A172 (cell line): ENCODE results near the gene RELCH. TPM values are rescaled to one million over a fixed set of nuclear protein-coding genes. Genes with fewer than 3 reads are reported as not detected.

Experiments
- DNase-seq: peaks from one replicate; pipeline ENCODE4 v3.0.0-alpha.2; 2015; ENCODE audit warnings: low spot score
- total RNA-seq: library from RNA; depleted of rRNA; stranded (reverse); fragments of >200 nt; shearing (Covaris generic); gene quantifications from 2 replicates; pipeline ENCODE4 v1.2.3, GENCODE V29; 2014

RELCH gene
- total RNA-seq, 1 experiment from 2014 or later, result 13.0 TPM

DNA sequence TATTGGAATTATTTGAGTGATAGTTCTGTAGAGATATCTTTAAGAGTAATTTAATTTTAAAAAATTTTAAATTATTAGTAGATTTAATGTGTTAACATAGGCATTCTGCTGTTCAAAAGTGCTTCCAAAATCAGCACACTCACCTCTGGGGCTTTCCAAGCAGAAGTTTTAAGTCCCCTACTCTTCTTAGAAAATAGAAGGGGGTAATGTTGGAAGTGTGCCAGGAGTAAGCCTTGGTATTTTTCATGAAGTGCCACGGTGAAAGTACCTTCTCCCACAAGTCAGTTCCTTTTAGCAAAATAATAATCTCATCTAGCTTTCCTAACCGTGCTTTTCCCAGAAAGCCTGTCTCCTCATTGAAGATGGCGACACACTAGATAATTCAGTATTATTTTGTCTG lies 134.1 kb downstream of the RELCH start:
- DNase-seq, result no peak

DNA sequence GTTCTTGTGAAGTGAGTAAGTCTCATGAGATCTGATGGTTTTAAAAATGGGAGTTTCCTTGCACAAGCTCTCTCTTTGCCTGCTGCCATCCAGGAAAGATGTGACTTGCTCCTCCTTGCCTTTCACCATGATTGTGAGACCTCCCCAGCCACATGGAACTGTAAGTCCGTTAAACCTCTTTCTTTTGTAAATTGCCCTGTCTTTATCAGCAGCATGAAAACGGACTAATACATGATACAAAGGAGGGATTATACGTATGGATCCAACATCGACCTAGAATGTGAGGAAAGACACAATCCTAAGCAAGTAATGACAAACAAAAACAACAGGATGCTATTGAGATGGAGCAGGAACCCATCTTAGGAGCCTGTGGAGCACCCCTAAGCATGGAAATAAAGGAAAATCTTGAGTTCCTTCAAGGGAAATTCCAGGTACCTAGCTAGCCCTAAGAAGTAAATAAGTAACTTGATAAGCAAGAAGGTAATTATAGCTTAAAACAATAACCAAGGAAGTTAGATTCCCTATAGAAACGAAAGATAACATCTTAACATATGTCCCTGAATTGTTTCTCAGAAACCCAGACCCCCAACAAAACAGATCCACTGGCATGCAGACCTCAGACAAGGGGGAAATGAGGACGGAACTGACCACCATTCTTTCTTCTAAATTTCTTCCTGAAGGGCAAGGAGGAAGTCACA lies 136.6 kb downstream of the RELCH start:
- no peak for DNase-seq

DNA sequence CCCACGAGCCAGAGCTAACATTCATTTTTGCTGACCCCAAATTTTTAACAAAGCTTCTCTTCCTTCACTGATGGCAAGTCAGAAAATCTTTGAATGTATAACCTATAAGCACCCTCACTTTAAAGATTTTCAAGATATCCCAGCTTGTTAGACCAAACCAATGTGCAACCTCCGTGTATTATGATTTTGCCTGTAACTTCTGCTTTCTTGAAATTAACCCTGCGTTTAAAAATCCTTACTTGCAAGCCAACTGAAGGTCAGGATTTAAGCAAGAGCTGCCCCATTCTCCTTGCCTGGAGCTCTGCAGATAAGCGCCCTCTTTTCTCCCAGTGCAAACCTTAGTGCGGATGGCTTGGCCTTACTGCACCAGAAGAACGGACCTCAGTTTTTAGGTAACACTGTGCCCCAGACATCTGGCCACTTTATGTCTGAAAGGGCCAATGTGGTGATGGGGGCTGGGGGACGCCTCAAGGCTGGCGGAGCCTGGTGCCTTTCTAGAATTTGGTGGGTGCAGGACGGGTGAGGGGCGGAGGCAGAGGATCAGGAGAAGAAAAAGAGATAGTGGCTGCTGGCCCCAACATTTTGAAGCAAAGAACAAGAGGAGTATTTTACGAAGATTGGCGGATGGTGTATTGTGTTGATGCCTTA lies 137.2 kb downstream of the RELCH start:
- no peak for DNase-seq

DNA sequence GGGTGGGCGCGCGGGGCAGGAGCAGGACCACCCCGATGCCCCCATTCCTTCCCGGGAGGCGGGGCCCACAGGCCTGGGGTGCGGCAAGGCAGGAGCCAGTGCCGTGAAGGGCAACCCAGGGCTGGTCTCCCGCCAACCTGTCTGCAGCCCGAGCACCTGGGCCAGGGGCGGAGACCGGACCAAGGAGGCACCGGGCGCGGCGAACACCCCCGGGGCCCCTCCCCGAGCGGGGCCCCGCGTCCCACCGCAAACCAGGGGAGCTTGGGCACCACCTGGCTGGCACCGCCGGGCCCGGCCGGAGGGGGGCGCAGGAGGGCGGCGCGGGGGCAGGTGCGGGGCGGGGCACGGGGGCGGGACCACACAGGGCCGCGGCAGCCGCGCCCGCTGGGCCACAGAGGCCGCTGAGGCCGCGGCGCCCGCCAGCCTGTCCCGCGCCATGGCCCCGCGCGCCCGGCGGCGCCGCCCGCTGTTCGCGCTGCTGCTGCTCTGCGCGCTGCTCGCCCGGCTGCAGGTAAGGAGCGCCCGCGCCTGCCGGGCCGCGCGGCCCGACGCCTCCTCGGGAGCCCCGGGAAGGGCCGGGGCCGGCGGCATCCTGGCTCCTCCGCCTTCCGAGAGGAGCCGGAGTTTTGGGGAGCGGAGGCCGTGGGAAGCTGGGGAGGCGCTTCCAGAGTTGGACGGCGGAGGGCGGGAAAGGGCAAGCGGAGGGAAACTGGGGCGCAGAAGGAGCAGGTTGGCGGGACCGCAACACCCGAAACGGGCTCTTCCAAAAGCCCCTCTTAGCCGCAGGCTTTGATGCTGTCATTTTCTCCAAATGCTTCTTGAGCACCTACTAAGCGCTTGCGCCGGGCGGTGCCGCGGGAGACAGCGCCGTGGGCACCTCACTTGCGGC lies 138.1 kb downstream of the RELCH start, which contains the start of gene TNFRSF11A:
Gene TNFRSF11A, plus strand, starts transcription at position 394 of the 889 bp plus-strand sequence. Its CDS starts 43 bp downstream, at position 437.
- DNase-seq, result no peak

DNA sequence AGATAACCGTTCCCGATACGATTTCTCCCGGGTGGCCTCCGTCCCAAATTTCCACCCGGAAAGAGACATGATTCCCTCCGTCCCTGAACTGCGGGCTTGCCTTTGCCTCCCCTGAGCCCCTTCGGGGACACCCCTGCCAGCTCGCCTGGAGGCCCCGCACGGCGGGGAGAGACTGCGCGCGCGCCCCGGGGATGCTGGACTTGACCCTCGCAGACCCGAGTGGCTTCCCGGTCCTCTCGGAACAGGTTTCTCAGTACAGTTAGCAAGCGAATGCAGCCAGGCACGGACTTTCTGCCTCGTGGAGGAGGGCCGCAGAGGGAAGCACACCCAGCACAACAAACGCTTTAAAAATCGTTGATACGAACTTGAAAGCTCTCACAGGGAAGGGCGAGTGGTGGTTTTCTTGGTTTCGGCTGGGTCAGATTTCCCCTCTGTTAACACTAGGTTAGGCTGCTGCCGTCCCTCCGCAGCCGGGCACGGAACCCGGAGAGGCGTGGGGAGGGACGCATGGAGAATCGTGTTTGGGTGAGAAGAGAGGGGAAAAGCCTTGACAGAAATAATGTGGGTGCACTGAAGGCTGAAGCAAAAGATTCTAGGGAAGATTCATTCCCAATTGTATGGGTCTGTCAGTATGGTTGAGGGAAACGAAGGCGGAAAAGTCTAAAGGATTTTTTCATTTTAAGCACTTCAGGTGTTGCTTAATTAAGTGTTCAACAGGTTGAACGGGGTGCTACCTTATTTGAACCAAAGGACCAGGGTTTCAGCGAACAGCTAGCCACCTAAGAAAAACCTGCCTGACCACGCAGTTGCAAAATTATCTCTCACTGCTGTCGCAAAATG lies 139.0 kb downstream of the RELCH start:
- DNase-seq, result no peak

DNA sequence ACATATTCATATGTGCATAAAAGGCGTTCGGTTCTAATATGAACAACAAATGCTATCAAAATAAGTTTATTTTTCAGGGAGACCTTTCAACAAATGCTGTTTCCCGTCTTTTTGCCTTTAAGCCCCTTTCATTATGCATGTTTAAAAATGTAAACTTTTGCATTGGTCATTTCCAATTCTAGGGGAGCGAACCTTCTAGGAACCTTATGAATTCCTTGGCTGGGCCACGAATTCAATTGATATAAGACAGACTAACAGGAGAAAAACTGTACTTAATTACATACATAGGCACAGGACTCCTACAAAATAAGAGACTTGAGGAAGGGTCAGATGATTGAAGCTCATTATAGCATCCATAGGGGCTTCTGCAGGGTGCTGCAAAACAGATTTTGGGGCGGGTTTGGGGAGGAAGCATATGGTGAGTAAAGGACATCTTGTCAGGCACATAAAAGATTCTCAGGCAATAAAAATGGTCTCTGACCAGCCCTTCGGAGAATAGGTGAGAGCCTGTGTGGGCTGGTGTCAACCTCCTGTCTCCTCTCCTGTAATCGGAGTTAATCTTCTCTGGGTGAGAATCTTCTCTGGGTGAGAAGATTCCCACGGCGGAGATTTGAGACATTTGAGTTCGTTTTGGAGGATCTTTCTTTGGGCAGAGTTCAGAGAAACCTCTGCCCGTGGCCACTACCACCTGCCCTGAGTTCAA lies 139.7 kb downstream of the RELCH start:
- no peak for DNase-seq

DNA sequence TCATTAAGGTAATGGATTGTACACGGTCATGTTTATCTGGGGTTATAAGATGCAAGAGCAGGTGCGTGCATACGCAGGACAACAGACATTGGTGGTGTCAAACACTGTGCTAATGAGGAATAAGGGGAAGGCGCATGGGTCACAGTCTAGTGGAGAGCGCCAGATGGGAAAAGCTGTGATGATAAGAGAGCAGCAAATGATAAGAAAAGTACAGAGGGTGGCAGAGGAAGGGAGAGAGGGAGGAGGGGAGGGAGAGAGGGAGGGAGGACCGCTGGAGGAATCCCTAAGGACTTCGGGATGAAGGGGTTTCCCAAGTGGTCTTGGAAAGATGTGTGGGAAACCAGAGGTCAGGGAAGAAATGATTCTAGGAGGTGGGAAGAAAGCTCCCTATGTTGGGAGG lies 140.9 kb downstream of the RELCH start:
- no peak for DNase-seq

DNA sequence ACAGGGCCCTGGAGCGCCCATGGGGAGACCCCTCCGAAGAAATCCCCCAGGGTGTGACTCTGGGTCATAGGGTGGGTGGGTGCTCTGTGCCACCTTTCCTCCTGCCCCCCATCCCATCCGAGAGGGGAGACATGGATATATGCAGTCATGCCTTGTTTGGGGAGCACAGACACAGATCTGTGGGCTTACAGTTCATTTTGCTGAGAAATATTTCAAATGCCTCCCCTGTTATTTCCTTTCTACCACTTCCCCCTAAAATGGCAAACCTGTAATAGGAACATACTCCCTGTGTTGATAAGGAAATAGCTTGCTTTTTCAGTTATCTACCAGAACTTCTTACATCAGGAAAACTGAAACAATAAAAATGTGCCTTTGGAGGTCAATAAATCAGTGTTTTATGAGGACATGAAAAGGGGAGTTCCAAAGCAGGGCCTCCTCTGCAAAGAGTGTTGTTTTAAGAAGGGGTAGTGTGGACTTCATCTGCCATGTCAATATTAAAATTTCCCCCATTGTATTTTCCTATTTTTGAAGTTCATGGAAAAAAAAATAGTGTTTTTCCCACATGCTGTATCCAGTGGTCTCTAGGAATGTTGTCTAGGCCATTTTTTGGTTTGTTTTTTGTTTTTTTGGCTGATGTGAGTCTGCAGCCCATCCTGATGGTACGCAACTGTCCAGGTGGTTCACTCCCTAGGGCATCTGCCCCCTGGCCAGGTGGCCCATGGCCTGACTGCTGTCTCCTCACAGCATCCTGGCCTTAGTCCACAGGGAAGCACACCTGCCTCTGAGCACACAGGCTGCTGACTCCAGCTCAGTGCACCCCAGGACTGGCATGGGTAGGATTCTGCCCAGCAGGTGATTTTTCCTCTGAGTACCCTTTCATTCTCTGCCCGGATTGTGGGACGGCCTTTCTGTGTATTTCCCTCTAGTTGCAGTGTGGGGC lies 141.8 kb downstream of the RELCH start:
- DNase-seq, result no peak

DNA sequence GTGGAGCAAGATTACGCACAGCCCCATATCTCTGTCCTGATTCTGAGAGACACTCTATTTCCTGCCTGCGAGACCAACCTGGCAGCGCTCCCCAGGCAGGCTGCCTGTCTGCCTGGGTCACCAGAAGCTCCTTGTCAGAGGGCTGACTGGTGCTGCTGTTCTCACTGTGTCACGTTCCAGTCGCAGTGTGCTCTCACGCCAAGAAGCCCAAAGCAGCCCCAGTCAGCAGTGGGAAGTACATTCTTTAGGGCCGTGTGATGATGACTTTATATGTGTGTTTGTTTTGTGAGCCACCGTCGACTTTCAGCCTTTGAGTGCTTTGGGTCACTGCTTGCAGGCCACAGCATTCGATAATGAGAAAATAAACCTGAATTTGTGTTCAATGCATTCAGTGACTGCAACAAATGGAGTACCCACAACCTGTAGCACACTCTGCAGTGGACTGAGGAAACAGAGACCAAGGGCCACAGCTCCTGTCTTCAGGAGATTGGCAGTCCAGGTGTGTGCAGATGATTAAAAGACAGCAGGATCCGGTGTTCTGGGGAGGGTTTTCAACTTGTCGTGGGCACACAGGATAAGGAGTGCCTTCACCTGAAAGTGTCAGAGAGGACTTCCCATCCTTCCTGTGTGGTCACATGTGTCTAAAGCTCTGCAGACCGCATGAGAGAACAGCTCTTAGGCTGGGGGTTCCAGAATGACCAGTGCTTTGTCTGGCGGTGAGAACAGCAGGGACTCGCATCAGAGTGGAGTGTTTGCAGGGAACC lies 142.8 kb downstream of the RELCH start:
- DNase-seq, result peak; percentile 53

DNA sequence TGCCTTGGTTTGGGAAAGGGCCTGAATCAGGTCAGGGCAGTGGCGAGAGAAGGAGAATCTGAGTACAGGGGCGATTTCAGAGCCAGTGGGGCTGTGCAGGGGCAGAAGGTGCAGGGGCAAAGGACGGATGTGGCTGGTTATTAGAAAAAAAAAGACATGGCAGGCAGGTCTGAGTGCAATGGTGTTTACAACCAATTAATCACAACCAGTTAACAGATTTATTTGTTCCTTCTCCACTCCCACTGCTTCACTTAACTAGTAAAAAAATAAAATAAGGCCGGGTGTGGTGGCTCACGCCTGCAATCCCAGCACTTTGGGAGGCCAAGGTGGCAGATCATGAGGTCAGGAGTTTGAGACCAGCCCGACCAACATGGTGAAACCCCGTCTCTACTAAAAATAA lies 143.6 kb downstream of the RELCH start:
- no peak for DNase-seq

DNA sequence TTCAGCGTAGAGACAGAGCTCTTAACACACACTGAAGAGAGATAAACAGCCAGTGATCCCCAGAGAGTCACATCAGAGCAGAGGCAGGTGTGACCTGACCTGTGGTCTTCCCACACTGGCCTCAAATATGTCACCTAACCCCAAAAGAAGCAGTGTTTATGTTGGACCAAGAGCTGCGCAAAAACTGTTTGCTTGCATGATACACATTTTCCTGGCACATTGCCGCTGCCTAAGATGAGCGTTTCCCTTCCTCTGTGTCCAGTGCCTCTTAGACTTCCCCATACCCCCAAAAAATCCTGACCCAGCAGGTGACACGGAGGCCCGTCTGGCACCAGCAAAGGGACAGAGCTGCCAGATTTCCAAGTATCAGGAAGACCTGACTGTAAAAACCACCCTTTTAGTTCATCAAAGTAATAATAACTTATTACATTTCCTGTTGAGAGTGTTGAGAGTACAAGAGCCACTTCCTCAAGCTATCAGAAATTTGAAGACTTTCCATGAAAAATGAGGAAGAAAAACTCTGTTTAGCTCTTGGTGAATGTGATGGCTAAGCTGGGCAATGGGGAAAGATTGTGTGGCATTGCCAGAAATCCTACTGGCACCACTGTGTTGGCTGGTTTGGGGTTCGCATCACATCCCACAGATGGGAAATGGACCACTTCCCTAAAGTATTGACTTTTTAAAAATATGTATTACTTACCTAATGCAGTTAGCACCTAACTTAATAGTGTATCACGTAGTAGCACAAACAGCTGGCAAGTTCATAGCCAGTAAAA lies 144.7 kb downstream of the RELCH start:
- no peak for DNase-seq

DNA sequence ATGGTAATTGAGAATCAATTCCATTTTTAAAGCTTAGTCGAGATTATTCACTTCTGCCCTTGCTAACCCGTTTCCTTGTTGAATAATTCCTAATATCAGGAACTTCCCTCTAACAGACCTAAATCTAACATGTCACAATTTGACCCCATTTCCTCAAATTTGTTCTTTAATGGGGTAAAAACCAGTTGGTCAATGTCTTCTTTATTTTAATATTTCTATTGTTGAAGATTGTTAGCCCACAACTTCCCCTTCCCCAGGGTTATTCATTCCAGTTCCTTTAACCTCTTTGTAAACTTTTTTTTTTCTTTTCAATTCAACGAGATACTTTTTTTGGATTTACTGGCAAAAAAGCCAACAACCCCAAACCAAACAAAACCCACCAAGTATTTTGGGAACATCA lies 145.4 kb downstream of the RELCH start:
- DNase-seq, result no peak

DNA sequence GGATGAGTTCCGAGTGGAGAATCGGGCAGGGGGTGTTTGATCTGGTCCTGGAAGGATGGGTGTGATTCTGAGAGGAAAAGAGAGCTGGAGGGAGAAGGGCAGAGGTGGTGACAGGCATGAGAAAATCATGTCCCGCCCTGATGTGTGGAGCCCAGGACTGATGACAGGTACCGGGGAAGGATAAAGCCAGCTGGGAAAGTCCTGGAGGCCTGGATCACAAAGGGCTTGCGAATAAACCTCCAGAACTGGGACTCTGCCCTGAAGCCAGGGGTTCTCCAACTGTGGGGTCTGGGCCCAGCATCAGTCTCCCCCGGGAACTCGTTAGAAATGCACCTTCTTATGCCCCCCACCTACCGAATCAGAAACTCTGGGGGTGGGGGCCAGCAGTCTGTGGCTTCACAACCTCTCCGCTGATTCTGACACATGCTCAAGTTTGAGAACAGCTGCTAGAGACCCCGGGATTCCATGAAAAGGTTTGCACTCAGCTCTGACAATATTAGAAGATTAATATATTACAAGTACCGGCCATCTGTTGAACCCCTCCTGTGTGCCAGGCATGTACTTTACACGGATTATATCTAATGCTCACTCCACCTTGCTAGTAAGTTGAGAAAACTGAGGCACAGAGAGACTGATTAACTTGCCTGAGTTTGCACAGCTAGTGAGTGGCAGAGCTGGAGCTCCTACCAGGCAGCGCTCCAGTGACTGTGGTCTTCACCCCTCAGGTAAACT lies 146.1 kb downstream of the RELCH start:
- no peak for DNase-seq

DNA sequence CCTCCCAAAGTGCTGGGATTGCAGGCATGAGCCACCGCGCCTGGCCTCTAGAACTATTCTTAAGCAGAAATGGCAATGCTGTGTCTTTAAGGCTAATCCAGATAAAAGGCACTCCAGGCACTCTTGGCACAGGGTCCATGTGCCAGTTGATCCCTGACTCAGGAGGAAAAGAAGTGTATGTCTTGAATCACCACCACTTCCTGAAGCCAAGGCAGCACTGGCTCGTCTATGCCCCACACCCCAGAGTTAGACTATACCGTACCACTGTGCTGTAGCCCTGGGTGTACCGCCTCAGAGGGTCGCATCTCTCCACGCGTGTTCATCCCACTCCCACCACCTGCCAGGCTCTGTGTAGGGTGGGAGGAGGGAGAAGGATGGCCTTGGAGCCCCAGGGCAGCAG lies 147.1 kb downstream of the RELCH start:
- DNase-seq, result peak; percentile 75

DNA sequence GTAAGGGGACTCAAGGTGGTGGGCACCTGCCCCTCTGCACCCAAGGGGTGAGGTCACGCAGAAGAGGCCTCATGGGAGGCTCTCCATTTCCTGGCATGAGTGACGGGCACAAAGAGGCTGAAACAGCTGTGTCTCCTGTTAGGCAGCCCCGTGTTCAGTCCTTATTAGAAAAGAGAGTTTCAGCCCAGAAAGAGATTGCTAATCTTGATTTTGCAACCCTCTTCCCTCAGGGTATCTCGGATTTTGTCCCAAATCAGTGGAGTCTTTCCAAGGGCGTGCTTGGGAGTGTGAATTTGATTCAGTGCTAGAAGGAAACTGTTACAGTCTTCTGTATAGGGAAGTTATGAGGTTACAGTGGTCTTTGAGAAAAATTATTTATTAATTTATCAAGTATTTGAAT lies 148.4 kb downstream of the RELCH start:
- DNase-seq, result no peak

DNA sequence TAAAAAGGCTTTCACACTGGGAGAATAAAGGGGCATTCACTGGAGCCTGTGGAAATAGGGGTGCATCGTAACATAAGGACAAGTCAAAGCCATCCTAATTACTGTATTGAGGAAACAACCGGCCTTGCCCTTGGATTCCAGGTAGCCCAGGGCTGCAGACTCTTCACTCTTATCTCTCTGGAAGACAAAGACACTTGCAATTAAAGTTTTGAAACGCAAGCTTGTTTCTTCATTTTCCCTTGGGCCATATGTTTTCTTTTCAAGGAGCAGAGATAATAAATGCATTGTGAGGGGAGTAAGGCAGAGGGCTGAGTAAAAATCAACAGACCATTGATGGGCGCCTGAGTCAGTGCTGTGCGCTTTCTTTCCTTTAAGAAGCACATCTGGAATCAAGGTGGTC lies 149.6 kb downstream of the RELCH start:
- no peak for DNase-seq

DNA sequence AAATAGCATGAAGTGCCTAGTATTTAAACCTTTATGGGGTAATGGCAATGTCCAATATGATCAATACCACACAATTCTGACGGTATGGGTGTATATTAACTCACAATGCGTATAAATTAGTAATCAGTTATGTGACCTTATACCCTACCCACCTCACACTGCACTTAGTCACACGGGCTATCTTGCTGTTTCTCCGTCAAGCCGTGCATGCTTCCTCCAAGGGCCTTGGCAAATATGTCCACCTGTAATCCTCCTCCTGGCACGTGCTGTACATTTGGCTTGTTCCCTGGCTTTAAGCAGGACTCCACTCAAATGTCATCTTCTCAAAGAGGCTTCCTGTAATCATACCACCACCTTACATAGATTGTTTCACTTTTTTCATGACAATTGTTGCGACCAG lies 150.3 kb downstream of the RELCH start:
- no peak for DNase-seq
